H9 (cell line): Measurements from ENCODE around the gene MOV10L1. TPM values are rescaled to one million over a fixed set of nuclear protein-coding genes. Genes with fewer than 3 reads are reported as not detected.

ENCODE experiments used
- DNase-seq: peaks from one replicate; pipeline ENCODE4 v3.0.0-alpha.2; 2017
- H2AFZ ChIP-seq: one replicate; pipeline ENCODE4 v1.6.1; 2013; ENCODE audit warnings: mild to moderate bottlenecking, low read length, control low read depth, moderate library complexity
- H2AK5ac ChIP-seq: 2 replicates; pipeline ENCODE4 v1.6.1; 2013; ENCODE audit warnings: low read length, control low read depth, mixed read lengths; ENCODE audit not compliant: insufficient read length
- H2BK120ac ChIP-seq: one replicate; pipeline ENCODE4 v1.6.1; 2013; ENCODE audit warnings: low read depth, mild to moderate bottlenecking, low read length, control low read depth, inconsistent platforms; ENCODE audit not compliant: poor library complexity, severe bottlenecking
- H2BK12ac ChIP-seq: 2 replicates; pipeline ENCODE4 v1.6.1; 2013; ENCODE audit warnings: low read length, control low read depth, mixed read lengths, low read depth; ENCODE audit not compliant: insufficient read length
- H2BK15ac ChIP-seq: 2 replicates; pipeline ENCODE4 v1.6.1; 2013; ENCODE audit warnings: low read depth, low read length, control low read depth
- H2BK20ac ChIP-seq: one replicate; pipeline ENCODE4 v1.6.1; 2013; ENCODE audit warnings: low read depth, mild to moderate bottlenecking, low read length, control low read depth, inconsistent platforms; ENCODE audit not compliant: poor library complexity, severe bottlenecking
- H2BK5ac ChIP-seq: 2 replicates; pipeline ENCODE4 v1.6.1; 2013; ENCODE audit warnings: low read length, control low read depth, mixed read lengths; ENCODE audit not compliant: insufficient read length
- H3K14ac ChIP-seq: 2 replicates; pipeline ENCODE4 v1.6.1; 2013; ENCODE audit warnings: low read length, control low read depth; ENCODE audit not compliant: insufficient read depth
- H3K18ac ChIP-seq: 2 replicates; pipeline ENCODE4 v1.6.1; 2013; ENCODE audit warnings: low read depth, mild to moderate bottlenecking, mixed read lengths, low read length, control low read depth; ENCODE audit not compliant: insufficient read length
- H3K23ac ChIP-seq: 2 replicates; pipeline ENCODE4 v1.6.1; 2013; ENCODE audit warnings: low read length, control low read depth, mixed read lengths, low read depth; ENCODE audit not compliant: insufficient read length
- H3K23me2 ChIP-seq: 2 replicates; pipeline ENCODE4 v1.6.1; 2013; ENCODE audit warnings: low read depth, mild to moderate bottlenecking, mixed read lengths, low read length, control low read depth; ENCODE audit not compliant: insufficient read length, poor library complexity, severe bottlenecking
- H3K27ac ChIP-seq: 2 replicates; pipeline ENCODE4 v1.5.1; 2013; ENCODE audit warnings: low read length, control low read depth, mixed read lengths, low read depth; ENCODE audit not compliant: insufficient read length
- H3K27me3 ChIP-seq: 2 replicates; pipeline ENCODE4 v1.6.1; 2013; ENCODE audit warnings: low read length, control low read depth, inconsistent platforms; ENCODE audit not compliant: insufficient read depth
- H3K4ac ChIP-seq: 2 replicates; pipeline ENCODE4 v1.6.1; 2013; ENCODE audit warnings: low read depth, mild to moderate bottlenecking, control low read depth, inconsistent platforms, low read length, moderate library complexity
- H3K4me1 ChIP-seq: 2 replicates; pipeline ENCODE4 v1.6.1; 2013; ENCODE audit warnings: low read length, control low read depth, inconsistent platforms; ENCODE audit not compliant: insufficient read depth
- H3K4me2 ChIP-seq: 2 replicates; pipeline ENCODE4 v1.6.1; 2013; ENCODE audit warnings: low read length, control low read depth, mixed read lengths; ENCODE audit not compliant: insufficient read length, insufficient read depth
- H3K56ac ChIP-seq: 2 replicates; pipeline ENCODE4 v1.6.1; 2013; ENCODE audit warnings: low read depth, mild to moderate bottlenecking, mixed read lengths, low read length, control low read depth; ENCODE audit not compliant: insufficient read length
- H3K79me1 ChIP-seq: 2 replicates; pipeline ENCODE4 v1.6.1; 2013; ENCODE audit warnings: low read depth, mild to moderate bottlenecking, moderate library complexity, low read length, control low read depth, inconsistent platforms; ENCODE audit not compliant: insufficient read depth, poor library complexity, severe bottlenecking
- H3K79me2 ChIP-seq: 2 replicates; pipeline ENCODE4 v1.6.1; 2013; ENCODE audit warnings: low read length, control low read depth, inconsistent platforms; ENCODE audit not compliant: insufficient read depth
- H3K9ac ChIP-seq: 2 replicates; pipeline ENCODE4 v1.6.1; 2013; ENCODE audit warnings: low read length, control low read depth, mixed read lengths; ENCODE audit not compliant: insufficient read length; ENCODE audit errors: extremely low read depth
- H3K9me3 ChIP-seq: one replicate; pipeline ENCODE4 v1.6.1; 2013; ENCODE audit warnings: low read depth, low read length, inconsistent platforms; ENCODE audit not compliant: control insufficient read depth
- H3T11ph ChIP-seq: one replicate; pipeline ENCODE4 v1.6.1; 2013; ENCODE audit warnings: mild to moderate bottlenecking, low read length, control low read depth, inconsistent platforms
- H4K20me1 ChIP-seq: one replicate; pipeline ENCODE4 v1.6.1; 2013; ENCODE audit not compliant: control insufficient read depth, insufficient read length, insufficient read depth
- H4K5ac ChIP-seq: 2 replicates; pipeline ENCODE4 v1.6.1; 2013; ENCODE audit warnings: low read depth, mild to moderate bottlenecking, mixed read lengths, low read length, control low read depth; ENCODE audit not compliant: insufficient read length
- H4K8ac ChIP-seq: replicated peaks from 2 replicates; pipeline ENCODE4 v1.6.1; 2013; ENCODE audit warnings: low read length, control low read depth, mixed read lengths, low read depth; ENCODE audit not compliant: insufficient read length
- H4K91ac ChIP-seq: 2 replicates; pipeline ENCODE4 v1.6.1; 2013; ENCODE audit warnings: low read depth, mild to moderate bottlenecking, moderate library complexity, mixed read lengths, low read length, control low read depth; ENCODE audit not compliant: insufficient read length
- H3K27ac Mint-ChIP-seq, 3 experiments: 2 replicates in 2 of 3; 3 replicates in 1 of 3; pipeline ENCODE4 v1.8.0; 2020 to 2021; ENCODE audit warnings: mixed read lengths in 3 of 3, mild to moderate bottlenecking in 1 of 3, moderate library complexity in 1 of 3
- H3K27me3 Mint-ChIP-seq: 2 replicates; pipeline ENCODE4 v1.8.0; 2021; ENCODE audit warnings: low read depth, mild to moderate bottlenecking, moderate library complexity, mixed read lengths
- H3K36me3 Mint-ChIP-seq, 3 experiments: 2 replicates in 2 of 3; 3 replicates in 1 of 3; pipeline ENCODE4 v1.8.0; 2020 to 2021; ENCODE audit warnings: low read depth in 3 of 3, mixed read lengths in 3 of 3; ENCODE audit not compliant: insufficient read depth in 1 of 3
- H3K4me1 Mint-ChIP-seq, 2 experiments: 2 replicates each; pipeline ENCODE4 v1.8.0; 2020; ENCODE audit warnings: mixed read lengths in 2 of 2
- H3K4me3 Mint-ChIP-seq, 2 experiments: 2 replicates in 1 of 2; 3 replicates in 1 of 2; pipeline ENCODE4 v1.8.0; 2020 to 2021; ENCODE audit warnings: mild to moderate bottlenecking in 2 of 2, mixed read lengths in 2 of 2, moderate library complexity in 1 of 2
- H3K9me3 Mint-ChIP-seq, 2 experiments: 2 replicates in 1 of 2; 3 replicates in 1 of 2; pipeline ENCODE4 v1.8.0; 2020; ENCODE audit warnings: mild to moderate bottlenecking in 2 of 2, mixed read lengths in 2 of 2, moderate library complexity in 1 of 2
- CTCF ChIP-seq: fragments of 200-600 bp; sonication (generic); conservative IDR thresholded peaks from 3 replicates; pipeline ENCODE4 v1.8.0; 2021; ENCODE audit warnings: antibody characterized with exemption, mild to moderate bottlenecking
- WGBS: extraction: QIAGEN DNeasy Blood & Tissue Kit; methylation state at CpG from one replicate; pipeline ENCODE4 v1.1.7; 2013; ENCODE audit warnings: missing lambda C conversion rate, low lambda C conversion rate, mixed read lengths; ENCODE audit not compliant: insufficient read length; ENCODE audit errors: extremely low coverage; 5-methylcytosine and 5-hydroxymethylcytosine counted together
- total RNA-seq: library from RNA; stranded (reverse); gene quantifications from 2 replicates; pipeline ENCODE4 v1.2.1, GENCODE V29; 2021

MOV10L1 gene
- total RNA-seq, 1 experiment from 2014 or later, result not detected

- Histone ChIP-seq H3K14ac (no peak overlapping the region), H4K20me1 (no peaks in the 10 kb centered on the region), H3K56ac (no peak overlapping the region), H3K18ac (no peak overlapping the region), H2BK12ac (no peak overlapping the region), H4K8ac (no peak overlapping the region), H3K79me1 (no peaks in the 10 kb centered on the region), H3K27me3 (no peaks in the 10 kb centered on the region), H3K23ac (no peak overlapping the region), H3K23me2 (no peaks in the 10 kb centered on the region), H2BK15ac (no peak overlapping the region), H3K9ac (no peak overlapping the region), H2BK5ac (no peak overlapping the region), H2BK20ac (no peak overlapping the region), H3K9me3 (no peaks in the 10 kb centered on the region), H4K5ac (no peak overlapping the region), H3T11ph (no peak overlapping the region), H3K27ac (no peak overlapping the region), H3K4me2 (no peak overlapping the region), H2AFZ (no peak overlapping the region), H3K4ac (no peak overlapping the region), H3K79me2 (no peaks in the 10 kb centered on the region), H2BK120ac (no peak overlapping the region), H4K91ac (no peak overlapping the region), H3K4me1 (no peaks in the 10 kb centered on the region), H2AK5ac (no peak overlapping the region)
- no peak for TF ChIP-seq CTCF
- Mint-ChIP-seq H3K4me3 (no peak overlapping the region), H3K9me3 (peaks cover 3 to 5% of the 10 kb centered on the region in 2 experiments; a peak in 4 of 5 replicates), H3K36me3 (no peaks in the 10 kb centered on the region; a peak in 1 of 7 replicates), H3K4me1 (peaks cover 0 to 6% of the 10 kb centered on the region in 2 experiments; a peak in 3 of 4 replicates), H3K27ac (no peak overlapping the region), H3K27me3 (peaks cover 46% of the 10 kb centered on the region)
- no CpG with 5 or more reads among the region's 6 CpGs for WGBS
- no peak for DNase-seq
Measured at GRCh38 chr22:50119768-50120251, 30.0 kb downstream of the MOV10L1 start.
